Islet of Langerhans (tissue), 1 donor: ENCODE measurements around the gene C16orf46.

Experiments
- FAIRE-seq: peaks from one replicate; lab custom pipeline; 2011; peaks lifted over from hg19 to GRCh38; lab: Jason Lieb, UNC

Gene C16orf46

GRCh38 chr16:81073560-81074330 is 3.3 kb downstream of the C16orf46 start:
- FAIRE-seq = no peak

- no peak for FAIRE-seq
Observed at GRCh38 chr16:81071805-81072204, 5.2 kb downstream of the C16orf46 start.

- FAIRE-seq = no peak
Observed at GRCh38 chr16:81070979-81071378, 6.1 kb downstream of the C16orf46 start.

- no peak for FAIRE-seq
Observed at GRCh38 chr16:81069063-81069462, 8.0 kb downstream of the C16orf46 start.

- no peak for FAIRE-seq
Observed at GRCh38 chr16:81067166-81067565, 9.9 kb downstream of the C16orf46 start.

- no peak for FAIRE-seq
Observed at GRCh38 chr16:81066681-81067080, 10.4 kb downstream of the C16orf46 start.

GRCh38 chr16:81061871-81062608 is 15.0 kb downstream of the C16orf46 start:
- FAIRE-seq = no peak

- FAIRE-seq = no peak
Observed at GRCh38 chr16:81061307-81061640, 15.8 kb downstream of the C16orf46 start.

- FAIRE-seq = no peak
Observed at GRCh38 chr16:81060576-81061306, 16.3 kb downstream of the C16orf46 start.

GRCh38 chr16:81053761-81054160 is 23.3 kb downstream of the C16orf46 start:
- peak; percentile 45 for FAIRE-seq

- FAIRE-seq = no peak
Observed at GRCh38 chr16:81042821-81043220, 34.2 kb downstream of the C16orf46 start.

- FAIRE-seq = no peak
Observed at GRCh38 chr16:81041696-81042095, 35.3 kb downstream of the C16orf46 start.

- FAIRE-seq = no peak
Observed at GRCh38 chr16:81040842-81041241, 36.2 kb downstream of the C16orf46 start.

- no peak for FAIRE-seq
Observed at GRCh38 chr16:81040131-81040530, 36.9 kb downstream of the C16orf46 start.

- FAIRE-seq = no peak
Observed at GRCh38 chr16:81036751-81037350, 40.2 kb downstream of the C16orf46 start.

- FAIRE-seq = no peak
Observed at GRCh38 chr16:81035975-81036750, 40.9 kb downstream of the C16orf46 start.

- FAIRE-seq = no peak
Observed at GRCh38 chr16:81035398-81035974, 41.6 kb downstream of the C16orf46 start, which contains the start of gene ATMIN. TSS of gene ATMIN (plus strand) at chr16:81035842. CDS start at chr16:81035871, 29 bp downstream.

- FAIRE-seq = no peak
Observed at GRCh38 chr16:81029930-81030604, 47.0 kb downstream of the C16orf46 start.

- no peak for FAIRE-seq
Observed at GRCh38 chr16:81026429-81026828, 50.6 kb downstream of the C16orf46 start.

GRCh38 chr16:81018496-81018895 is 58.5 kb downstream of the C16orf46 start:
- no peak for FAIRE-seq

- no peak for FAIRE-seq
Observed at GRCh38 chr16:81014672-81015071, 62.4 kb downstream of the C16orf46 start.
